ENCODE measurements around the gene RCAN3. TPM values are rescaled to one million over a fixed set of nuclear protein-coding genes. Genes with fewer than 3 reads are reported as not detected.

The RCAN3 gene
- total and polyA plus RNA-seq, 2 of the 4 experiments (the other 2 are of a cell fraction) = 4.0 to 5.9 TPM

DNA sequence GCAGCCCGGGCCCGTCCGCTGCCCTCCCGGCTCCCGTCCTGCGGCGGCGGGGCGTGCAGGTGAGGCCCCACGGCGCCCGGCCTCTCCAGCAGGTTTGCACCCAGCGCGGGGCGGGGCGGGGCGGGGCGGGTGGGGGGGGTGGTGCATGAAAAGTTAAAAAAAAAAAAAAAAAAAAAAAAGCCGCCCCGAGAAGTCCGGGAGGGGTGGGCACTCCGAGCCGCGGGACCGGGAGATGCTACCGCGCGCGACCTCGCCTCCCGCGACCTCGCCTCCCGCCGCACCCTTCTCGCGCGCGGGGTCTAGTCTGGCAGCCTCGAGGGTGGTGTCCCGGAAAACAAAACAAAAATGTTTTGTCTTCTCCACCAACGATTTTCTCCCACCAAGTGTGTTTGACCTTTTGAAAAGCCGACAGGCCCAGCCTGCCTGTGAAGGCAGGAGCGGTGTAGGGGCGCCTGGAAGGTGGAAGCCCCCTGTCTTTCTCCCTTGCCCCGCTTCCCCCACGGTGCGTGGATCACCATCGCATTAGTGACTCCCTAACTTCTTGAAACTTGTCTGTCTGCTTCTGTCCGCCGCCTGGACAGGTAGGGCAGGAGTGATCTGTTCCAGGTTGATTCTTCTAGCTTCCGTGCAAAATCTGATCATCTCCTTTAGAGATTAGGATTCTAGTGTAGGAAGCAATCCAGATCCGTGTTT lies 569 bp downstream of the RCAN3 start:
- Histone ChIP-seq H2AFZ (replicated peaks; ENCODE audit: low read length, poor library complexity) (peak overlapping the region; percentile 97), H2BK15ac (ENCODE audit: low read depth, low read length) (no peak overlapping the region), H4K91ac (ENCODE audit: insufficient read depth, low read depth, low read length) (no peak overlapping the region; the same call in 1 of the 2 replicates), H3K9me1 (ENCODE audit: insufficient read depth, low read length) (peaks cover 9% of the 10 kb centered on the region; the same call in 1 of the 2 replicates), H4K5ac (ENCODE audit: low read depth, low read length) (no peak overlapping the region), H3K23ac (ENCODE audit: low read depth, low read length) (no peak overlapping the region), H3K9me3 (ENCODE audit: control insufficient read depth, insufficient read depth, low read length) (no peaks in the 10 kb centered on the region), H4K20me1 (ENCODE audit: insufficient read depth, low read length) (no peaks in the 10 kb centered on the region; the same call in 1 of the 2 replicates), H2BK120ac (ENCODE audit: low read depth, low read length) (no peak overlapping the region), H4K8ac (ENCODE audit: low read depth in 2 of 2, low read length in 2 of 2) (peak overlapping the region in 1 of 2 experiments; percentile 11; a peak in 1 of 4 replicates), H2AK5ac (ENCODE audit: low read depth, low read length) (no peak overlapping the region; the same call in 1 of the 2 replicates), H3K18ac (ENCODE audit: low read depth, low read length) (no peak overlapping the region), H3K14ac (replicated peaks; ENCODE audit: low read depth, low read length) (peak overlapping the region; percentile 50), H3K36me3 (ENCODE audit: control insufficient read depth, insufficient read depth, low read length) (no peaks in the 10 kb centered on the region), H3K27me3 (ENCODE audit: control insufficient read depth, insufficient read depth, low read length) (peaks cover 4% of the 10 kb centered on the region), H2BK20ac (ENCODE audit: low read depth, low read length) (no peak overlapping the region), H3K4ac (ENCODE audit: low read depth, low read length) (peak overlapping the region; percentile 26), H2BK5ac (ENCODE audit: low read depth, low read length, poor library complexity, severe bottlenecking) (no peak overlapping the region), H3K27ac (ENCODE audit: insufficient read depth, low read length) (no peak overlapping the region; the same call in 1 of the 2 replicates), H3K4me1 (ENCODE audit: control insufficient read depth, insufficient read depth, low read length) (no peaks in the 10 kb centered on the region), H3K9ac (ENCODE audit: low read depth, low read length) (peak overlapping the region; percentile 26), H3K4me2 (ENCODE audit: low read depth, low read length) (peak overlapping the region; percentile 71), H3K4me3 (ENCODE audit: insufficient read depth, low read depth, low read length) (peak overlapping the region; percentile 88), H2AK9ac (replicated peaks; ENCODE audit: low read depth, low read length, poor library complexity) (peak overlapping the region; percentile 51), H3K56ac (ENCODE audit: extremely low read depth, insufficient read depth, low read length) (peak overlapping the region; percentile 26; the same call in 1 of the 2 replicates), H3K79me1 (ENCODE audit: low read depth in 1 of 2, low read length in 2 of 2) (peaks cover 6 to 23% of the 10 kb centered on the region in 2 experiments; a peak in 3 of 4 replicates)
- POLR2A ChIA-PET (ENCODE audit: unreplicated experiment) = no interaction called here
- CTCF ChIA-PET = no interaction called here
- intact Hi-C loops (cut with micrococcal nuclease) (loop anchor here (2.0 to 10.0 kb wide), 2 partner anchors 86 to 112 kb away; no protein-coding TSS in a partner anchor), dilution Hi-C loops (cut with HindIII; ENCODE audit: low sequenced_read_pairs, unreplicated experiment) (no loop called here), in situ Hi-C loops (cut with MboI; ENCODE audit: low sequenced_read_pairs) (no loop called here)
- WGBS, 2 experiments (ENCODE audit: extremely low coverage in 2 of 2, insufficient read length in 1 of 2) = 12% methylated on average over 10 of the region's 53 CpGs; no CpG with 5 or more reads in 1 of the 2 experiments
- TF ChIP-seq CHD1 (IDR thresholded peaks at IDR 0.05; ENCODE audit: low read depth, low read length) (no peak), BHLHE40 (IDR thresholded peaks at IDR 0.05; ENCODE audit: low read depth, low read length) (no peak), MAFK (IDR thresholded peaks at IDR 0.05; ENCODE audit: low read depth, low read length) (no peak), RFX5 (IDR thresholded peaks at IDR 0.05; ENCODE audit: low read depth, low read length) (no peak), POLR2A (IDR thresholded peaks at IDR 0.05; ENCODE audit: low read depth, low read length) (no peak), NFE2L2 (IDR thresholded peaks at IDR 0.05; ENCODE audit: low read depth, low read length) (no peak), FOS (IDR thresholded peaks at IDR 0.05; ENCODE audit: low read depth, low read length) (no peak), MAZ (IDR thresholded peaks at IDR 0.05; ENCODE audit: borderline replicate concordance, low read depth, low read length) (no peak), RCOR1 (IDR thresholded peaks at IDR 0.05; ENCODE audit: insufficient replicate concordance, low read length) (no peak), SMC3 (IDR thresholded peaks at IDR 0.05; ENCODE audit: low read depth, low read length) (no peak)
- TF ChIP-seq, protein P1, sequence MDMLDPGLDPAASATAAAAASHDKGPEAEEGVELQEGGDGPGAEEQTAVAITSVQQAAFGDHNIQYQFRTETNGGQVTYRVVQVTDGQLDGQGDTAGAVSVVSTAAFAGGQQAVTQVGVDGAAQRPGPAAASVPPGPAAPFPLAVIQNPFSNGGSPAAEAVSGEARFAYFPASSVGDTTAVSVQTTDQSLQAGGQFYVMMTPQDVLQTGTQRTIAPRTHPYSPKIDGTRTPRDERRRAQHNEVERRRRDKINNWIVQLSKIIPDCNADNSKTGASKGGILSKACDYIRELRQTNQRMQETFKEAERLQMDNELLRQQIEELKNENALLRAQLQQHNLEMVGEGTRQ (IDR thresholded peaks at IDR 0.05; ENCODE audit: low read depth, low read length) = no peak
- TF ChIP-seq, protein P2, sequence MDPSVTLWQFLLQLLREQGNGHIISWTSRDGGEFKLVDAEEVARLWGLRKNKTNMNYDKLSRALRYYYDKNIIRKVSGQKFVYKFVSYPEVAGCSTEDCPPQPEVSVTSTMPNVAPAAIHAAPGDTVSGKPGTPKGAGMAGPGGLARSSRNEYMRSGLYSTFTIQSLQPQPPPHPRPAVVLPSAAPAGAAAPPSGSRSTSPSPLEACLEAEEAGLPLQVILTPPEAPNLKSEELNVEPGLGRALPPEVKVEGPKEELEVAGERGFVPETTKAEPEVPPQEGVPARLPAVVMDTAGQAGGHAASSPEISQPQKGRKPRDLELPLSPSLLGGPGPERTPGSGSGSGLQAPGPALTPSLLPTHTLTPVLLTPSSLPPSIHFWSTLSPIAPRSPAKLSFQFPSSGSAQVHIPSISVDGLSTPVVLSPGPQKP (IDR thresholded peaks at IDR 0.05; ENCODE audit: borderline replicate concordance, low read depth, low read length) = no peak
- DNase-seq = no peak
- BruUV-seq (replicated peaks) = no TSS peak
- no peak for ATAC-seq (ENCODE audit: low read depth)

Data from IMR-90 (cell line).